GM12864 (cell line): ENCODE results near the gene CTNNA2.

Source experiments
- DNase-seq: peaks from one replicate; pipeline ENCODE4 v3.0.0-alpha.2; 2011; ENCODE audit warnings: low read depth
- H3K4me3 ChIP-seq: 2 replicates; pipeline ENCODE4 v1.5.1; 2011; ENCODE audit warnings: mild to moderate bottlenecking, low read depth, low read length, control low read depth
- CTCF ChIP-seq: IDR thresholded peaks from 2 replicates; pipeline ENCODE4 v1.5.1; 2011; ENCODE audit warnings: low read depth, mild to moderate bottlenecking, moderate library complexity, low read length, control low read depth, inconsistent platforms; ENCODE audit errors: missing control alignments

Gene CTNNA2

DNA sequence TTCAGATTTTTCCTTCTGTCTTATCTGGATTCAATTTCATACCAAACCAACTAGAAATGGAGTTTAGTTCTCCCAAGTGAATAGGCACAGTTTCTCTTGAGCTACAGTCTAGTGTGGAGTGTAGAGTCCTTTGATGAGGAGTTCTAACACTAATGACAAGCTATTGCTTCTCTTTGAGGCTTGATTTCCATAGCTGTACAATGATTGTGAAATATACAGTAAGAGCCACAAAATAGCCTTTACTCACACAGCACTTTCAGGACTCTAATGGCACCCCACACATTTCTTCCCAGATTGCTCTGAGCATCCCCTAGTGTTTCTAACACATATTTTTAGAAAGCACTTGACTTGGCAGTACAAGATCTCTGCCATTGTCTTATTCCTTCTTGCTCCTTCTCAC, 638.4 kb downstream of the CTNNA2 start:
- DNase-seq = no peak
- no peak for TF ChIP-seq CTCF

GRCh38 chr2:80151651-80152050, 638.8 kb downstream of the CTNNA2 start:
- no peak overlapping the region for H3K4me3 ChIP-seq

More for the DNA sequence above, 638.4 kb downstream of the CTNNA2 start:
- H3K4me3 ChIP-seq = no peak overlapping the region

DNA sequence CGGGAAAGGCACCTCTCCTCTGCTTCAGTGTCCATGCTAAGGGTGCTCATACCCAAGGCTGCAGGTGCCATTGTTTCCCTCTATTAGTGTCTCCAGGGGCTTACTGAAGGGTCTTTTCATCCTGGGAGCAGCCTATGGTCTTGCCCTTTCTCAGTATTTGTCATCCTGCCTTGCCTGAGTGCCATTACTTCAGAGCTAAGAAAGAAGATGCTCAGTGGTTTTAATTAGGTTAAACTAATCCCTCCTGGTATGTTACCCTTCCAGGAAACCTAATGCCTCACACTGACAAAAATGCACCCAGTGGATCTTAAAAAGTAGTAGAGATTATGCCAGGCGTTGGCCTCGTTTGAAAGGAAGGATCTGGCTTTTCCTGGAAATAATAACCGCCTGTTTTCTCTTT, 640.3 kb downstream of the CTNNA2 start:
- H3K4me3 ChIP-seq = no peak overlapping the region
- DNase-seq = no peak
- TF ChIP-seq CTCF = no peak

More at GRCh38 chr2:80151651-80152050, 638.8 kb downstream of the CTNNA2 start:
- no peak for TF ChIP-seq CTCF
- no peak for DNase-seq

DNA sequence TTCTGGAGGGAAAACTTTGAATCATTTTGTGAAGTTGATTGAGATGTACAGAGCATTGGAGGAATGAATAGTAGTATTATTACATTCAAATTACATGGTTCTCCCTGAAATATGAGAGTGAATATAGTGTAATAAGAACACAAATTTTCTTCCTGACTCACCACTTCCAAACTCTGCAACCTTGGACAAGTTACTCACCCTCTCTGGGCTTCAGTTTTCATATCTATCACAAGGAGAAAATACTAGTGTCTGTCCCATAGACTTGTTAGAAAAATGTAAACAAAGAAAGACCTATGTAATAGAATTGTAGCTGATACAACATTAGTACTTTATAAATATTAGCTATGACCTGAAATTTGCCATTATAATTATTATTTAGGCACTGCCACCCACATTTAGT, 640.9 kb downstream of the CTNNA2 start:
- H3K4me3 ChIP-seq = no peak overlapping the region
- no peak for TF ChIP-seq CTCF
- no peak for DNase-seq

DNA sequence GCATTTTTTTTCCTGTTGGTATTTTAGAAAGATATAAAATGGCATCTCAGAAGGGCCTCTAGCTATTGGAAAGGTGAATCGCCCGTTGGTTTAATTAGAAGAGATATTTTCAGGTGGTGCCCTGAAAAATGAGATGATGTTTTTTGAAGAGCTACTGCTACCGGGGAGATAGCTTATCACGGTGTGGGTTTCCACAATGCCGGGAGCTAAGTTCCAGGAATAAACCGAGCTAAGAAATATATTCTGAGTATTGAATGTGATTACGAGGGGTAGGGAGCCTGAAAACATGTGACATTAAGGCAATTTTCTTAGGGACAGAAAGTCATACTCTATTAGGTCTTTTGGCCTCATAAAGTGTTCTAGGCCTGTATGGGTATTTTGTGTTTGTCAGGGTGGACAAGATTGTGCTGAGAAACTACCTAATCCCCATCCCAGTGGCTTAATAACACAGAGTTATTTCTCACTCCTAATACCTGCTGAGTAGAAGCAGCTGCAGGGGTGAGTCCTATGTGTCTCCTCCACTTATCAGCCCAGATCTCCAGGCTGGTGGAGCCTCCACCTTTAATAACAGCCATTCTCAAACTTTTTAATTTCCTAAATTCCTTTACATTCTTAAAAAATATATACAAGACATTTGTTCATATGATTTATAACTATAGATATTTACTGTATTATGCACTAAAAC, 641.5 kb downstream of the CTNNA2 start:
- H3K4me3 ChIP-seq = no peak overlapping the region
- no peak for DNase-seq
- no peak for TF ChIP-seq CTCF

DNA sequence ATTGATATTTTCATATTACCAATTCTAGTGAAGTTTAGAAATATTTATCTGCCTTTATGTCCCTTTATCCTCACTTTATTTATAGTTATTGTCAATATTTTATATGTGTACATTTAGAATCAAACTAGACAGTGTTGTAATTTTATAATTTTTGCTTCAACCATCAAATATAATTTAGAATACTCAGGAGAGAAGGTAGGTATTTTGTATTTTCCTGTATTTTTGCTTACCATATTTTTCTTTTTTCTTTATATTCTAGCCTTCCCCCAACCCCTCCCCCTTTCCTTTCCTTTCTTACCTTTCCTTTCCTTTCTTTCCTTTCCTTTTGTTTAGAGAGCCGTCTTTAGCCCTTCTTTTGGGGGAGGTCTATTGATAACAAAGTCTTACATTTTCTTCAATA, 651.5 kb downstream of the CTNNA2 start:
- no peak for TF ChIP-seq CTCF
- no peak for DNase-seq
- H3K4me3 ChIP-seq = no peak overlapping the region
